GM13976 (cell line): Measurements from ENCODE around the gene GSG1L2.

Experiments
- DNase-seq: peaks from one replicate; pipeline ENCODE4 v3.0.0; 2012; ENCODE audit warnings: low spot score
- CTCF ChIP-seq: IDR thresholded peaks from 2 replicates; pipeline ENCODE4 v1.5.1; 2012; ENCODE audit warnings: borderline replicate concordance, mild to moderate bottlenecking; ENCODE audit not compliant: insufficient read depth; ENCODE audit errors: extremely low read depth, missing control alignments, control extremely low read depth
- in situ Hi-C: fragments of 300-500 bp; cut with MboI; formaldehyde crosslinking; loops from one replicate; pipeline ENCODE4 v1.12.0; 2022; ENCODE audit warnings: low sequenced_read_pairs, mixed read lengths, inconsistent platforms; ENCODE audit not compliant: unreplicated experiment

The GSG1L2 gene

GRCh38 chr17:9817086-9817485 is 4.8 kb downstream of the GSG1L2 start:
- in situ Hi-C loops: no loop called here
- no peak for DNase-seq
- TF ChIP-seq CTCF: no peak

GRCh38 chr17:9816472-9816871 is 5.4 kb downstream of the GSG1L2 start:
- in situ Hi-C loops: no loop called here
- no peak for TF ChIP-seq CTCF

GRCh38 chr17:9814337-9814945 is 7.4 kb downstream of the GSG1L2 start:
- in situ Hi-C loops: no loop called here
- no peak for DNase-seq
- TF ChIP-seq CTCF: no peak

More at GRCh38 chr17:9816472-9816871, 5.4 kb downstream of the GSG1L2 start:
- no peak for DNase-seq

- DNase-seq: no peak
- in situ Hi-C loops: no loop called here
- TF ChIP-seq CTCF: no peak
These were observed 8.7 kb downstream of the GSG1L2 start for GRCh38 chr17:9813166-9813565.

GRCh38 chr17:9811537-9811936 is 10.3 kb downstream of the GSG1L2 start:
- DNase-seq: no peak
- TF ChIP-seq CTCF: no peak
- in situ Hi-C loops: no loop called here

- in situ Hi-C loops: no loop called here
- no peak for TF ChIP-seq CTCF
- no peak for DNase-seq
These were observed 10.8 kb downstream of the GSG1L2 start for GRCh38 chr17:9811086-9811485.
